GM04503 (cell line): Measurements from ENCODE around the gene ETS1.

Source experiments
- DNase-seq: peaks from one replicate; pipeline ENCODE4 v3.0.0-alpha.2; 2012; ENCODE audit warnings: low read depth

Gene ETS1

GRCh38 chr11:128480665-128481064 is 106.7 kb downstream of the ETS1 start:
- no peak for DNase-seq

DNA sequence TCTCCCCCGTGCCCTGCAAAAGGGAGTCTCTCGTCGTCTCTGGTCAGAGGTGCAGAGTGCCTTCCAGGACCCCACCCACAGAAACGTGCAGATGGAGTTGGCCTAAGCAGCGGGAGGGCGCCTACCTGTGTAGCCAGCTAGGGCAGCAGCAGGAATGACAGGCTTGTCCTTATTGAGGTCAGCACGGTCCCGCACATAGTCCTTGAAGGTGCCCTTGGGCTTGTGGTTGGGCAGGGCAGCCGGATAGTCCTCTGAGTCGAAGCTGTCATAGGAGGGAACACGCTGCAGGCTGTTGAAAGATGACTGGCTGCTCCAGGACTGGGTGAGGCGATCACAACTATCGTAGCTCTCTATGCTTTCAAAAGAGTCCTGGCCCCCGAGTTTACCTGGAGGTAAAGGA is 107.3 kb downstream of the ETS1 start:
- no peak for DNase-seq

- no peak for DNase-seq
Observed at GRCh38 chr11:128479144-128479543, 108.2 kb downstream of the ETS1 start.

- no peak for DNase-seq
Observed at GRCh38 chr11:128478305-128478704, 109.1 kb downstream of the ETS1 start.

GRCh38 chr11:128477811-128478210 is 109.5 kb downstream of the ETS1 start:
- no peak for DNase-seq

DNA sequence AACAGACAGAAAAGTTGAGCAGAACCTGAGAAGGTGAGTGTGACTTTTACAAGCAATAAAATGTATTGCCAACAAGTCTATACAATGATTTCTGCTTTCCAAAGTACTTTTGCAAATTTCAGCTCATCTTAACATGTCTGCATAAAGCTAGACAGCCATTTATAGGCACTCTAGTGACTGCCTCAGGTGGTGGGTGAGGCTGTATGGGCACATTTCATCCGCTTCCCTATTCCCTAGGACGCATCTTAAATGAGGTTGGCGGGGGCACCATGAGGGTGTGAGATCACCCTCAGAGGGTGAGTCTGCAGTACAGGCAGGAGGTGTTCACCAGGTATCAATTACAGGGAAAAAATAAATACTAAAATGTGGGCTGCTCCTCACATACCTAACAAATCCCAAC is 110.1 kb downstream of the ETS1 start:
- DNase-seq, result no peak

DNA sequence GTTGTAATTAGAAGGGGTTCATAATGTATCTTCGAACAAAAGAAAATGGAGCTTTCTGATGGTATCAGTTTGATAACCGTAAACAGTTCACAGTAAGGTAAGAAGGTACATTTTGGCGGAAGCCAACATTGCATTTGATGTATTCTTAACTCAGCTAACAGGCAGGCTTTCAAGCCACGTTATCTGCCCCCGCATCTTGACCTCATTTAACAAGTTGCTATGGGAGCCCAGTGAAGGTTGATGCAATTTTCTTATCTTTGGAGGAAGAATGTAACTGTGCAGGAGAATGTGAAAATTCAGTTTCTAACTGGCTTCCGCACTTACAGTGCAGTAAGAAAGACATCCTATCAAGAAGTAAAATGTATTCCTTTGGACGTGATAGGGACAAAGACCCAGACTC is 110.6 kb downstream of the ETS1 start:
- no peak for DNase-seq

GRCh38 chr11:128476049-128476448 is 111.3 kb downstream of the ETS1 start:
- no peak for DNase-seq

DNA sequence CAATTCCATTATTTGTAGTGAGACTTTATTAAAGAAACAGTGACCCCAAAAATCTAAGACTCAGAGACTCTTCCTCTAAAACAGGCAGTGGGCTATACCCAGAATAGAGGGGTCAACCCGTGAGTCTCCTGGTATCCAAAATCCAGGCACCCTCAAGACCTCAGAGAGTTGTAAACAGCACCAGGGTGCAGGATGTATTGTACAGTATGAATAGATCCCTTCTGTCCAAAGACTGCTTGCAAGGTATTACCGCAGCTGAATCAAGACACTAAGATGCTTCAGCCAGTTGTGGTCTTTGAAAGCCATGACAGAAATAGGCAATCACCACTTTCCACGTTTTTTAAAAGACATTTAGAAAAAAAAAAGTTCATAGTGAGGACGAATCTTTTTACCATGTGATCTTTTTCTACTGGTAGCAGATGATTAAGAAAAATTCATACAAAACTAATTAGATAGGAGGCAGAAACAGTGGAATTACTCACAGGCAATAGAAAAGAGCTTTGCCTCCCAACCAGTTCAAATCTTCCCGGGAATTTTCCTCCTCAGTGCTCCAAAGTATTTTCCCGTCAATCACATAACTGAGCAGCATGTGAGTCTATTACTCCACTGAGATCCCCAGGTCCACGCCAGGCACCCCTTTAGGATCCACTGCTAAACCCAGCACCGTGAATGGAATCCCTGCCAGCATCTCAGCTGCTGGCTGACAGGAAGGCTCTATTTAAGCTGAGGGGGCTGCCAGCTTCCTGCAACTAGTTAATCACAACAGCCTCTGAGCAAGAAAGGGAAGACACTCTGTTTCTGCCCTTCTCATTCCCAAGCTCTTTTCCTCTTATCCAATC is 113.1 kb downstream of the ETS1 start:
- DNase-seq, result no peak

DNA sequence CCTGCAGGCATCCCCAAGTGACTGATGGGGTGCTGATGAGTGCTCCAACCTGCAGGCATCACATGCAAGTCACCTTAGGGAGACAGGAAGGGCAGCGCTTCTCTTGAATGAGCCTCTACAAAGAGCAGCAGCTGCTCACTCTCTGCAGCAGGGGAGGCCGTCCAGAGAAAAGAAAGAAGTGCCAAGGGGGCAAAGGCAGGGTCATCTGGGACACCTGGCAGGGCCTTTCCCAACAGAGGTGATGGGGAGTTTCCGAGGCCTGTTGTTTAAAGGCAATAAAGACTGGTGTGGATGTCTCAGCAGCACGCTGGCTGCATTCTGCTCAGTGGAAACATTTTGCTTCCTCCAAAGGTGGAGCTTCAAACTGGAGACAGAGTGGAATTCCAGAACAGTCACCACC is 113.7 kb downstream of the ETS1 start:
- no peak for DNase-seq

DNA sequence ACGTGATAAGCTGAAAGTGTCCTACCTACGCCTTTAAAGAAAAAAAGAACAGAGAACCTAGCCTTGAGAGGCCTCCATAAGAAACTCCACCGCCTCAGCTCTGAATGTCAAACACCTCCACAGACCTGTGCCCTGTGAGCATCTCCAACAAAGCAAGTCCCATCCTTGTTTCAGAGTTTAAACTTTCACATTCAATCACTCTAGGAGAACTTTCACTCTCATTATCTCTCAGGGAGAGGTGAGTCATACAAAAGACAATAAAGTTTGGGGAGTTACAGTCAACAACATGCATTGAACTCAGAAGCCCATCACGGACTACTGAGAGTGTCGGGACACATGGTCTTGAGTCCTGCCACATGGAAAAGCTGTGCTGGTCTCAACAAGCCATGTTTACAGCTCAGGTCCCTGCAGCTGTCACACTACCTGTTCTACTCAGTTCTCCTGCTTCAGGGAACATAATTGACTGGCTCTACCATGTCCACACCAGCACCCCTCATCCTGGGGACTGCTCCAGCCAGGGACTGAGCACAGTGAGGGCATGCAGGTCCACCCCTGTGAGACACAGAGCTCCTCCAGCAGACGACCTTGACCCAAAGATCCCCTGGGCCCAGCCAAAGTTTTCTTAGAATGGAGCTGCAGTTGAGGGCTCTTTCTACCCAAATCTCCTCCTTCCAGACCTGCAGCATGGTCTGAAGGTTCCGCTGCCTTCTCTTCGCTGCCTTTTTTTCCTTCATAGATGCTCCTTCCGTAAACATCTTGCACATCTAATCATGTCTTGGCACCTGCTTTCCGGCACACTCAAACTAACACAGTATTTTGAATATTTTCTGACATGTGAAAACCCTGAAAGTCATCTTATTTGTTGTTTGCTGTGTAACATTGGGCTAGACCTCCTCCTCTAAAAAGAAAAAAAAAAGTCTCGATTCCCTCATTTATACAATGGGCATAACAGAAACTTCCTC is 114.9 kb downstream of the ETS1 start:
- DNase-seq, result no peak

GRCh38 chr11:128471138-128471661 is 116.2 kb downstream of the ETS1 start:
- no peak for DNase-seq

DNA sequence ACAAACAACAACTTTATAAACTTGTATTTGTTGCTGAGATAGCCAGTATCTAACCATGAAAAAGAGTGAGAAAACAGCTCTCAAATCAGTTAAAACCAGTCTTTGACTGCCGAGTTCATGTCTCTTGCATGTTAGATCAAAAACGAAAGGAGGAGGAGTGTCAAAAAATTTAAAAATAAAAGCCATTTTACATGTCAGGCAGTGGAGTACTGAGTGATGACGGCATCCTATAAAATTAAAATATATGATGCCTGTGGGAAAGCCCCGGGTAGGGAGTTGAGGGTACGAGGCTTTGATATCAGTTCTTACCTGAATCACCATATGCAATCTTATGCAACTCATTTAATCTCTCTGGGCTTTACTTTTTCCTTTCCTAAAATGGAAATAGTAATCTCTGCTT is 117.3 kb downstream of the ETS1 start:
- no peak for DNase-seq

- no peak for DNase-seq
Observed at GRCh38 chr11:128469220-128469619, 118.1 kb downstream of the ETS1 start.

DNA sequence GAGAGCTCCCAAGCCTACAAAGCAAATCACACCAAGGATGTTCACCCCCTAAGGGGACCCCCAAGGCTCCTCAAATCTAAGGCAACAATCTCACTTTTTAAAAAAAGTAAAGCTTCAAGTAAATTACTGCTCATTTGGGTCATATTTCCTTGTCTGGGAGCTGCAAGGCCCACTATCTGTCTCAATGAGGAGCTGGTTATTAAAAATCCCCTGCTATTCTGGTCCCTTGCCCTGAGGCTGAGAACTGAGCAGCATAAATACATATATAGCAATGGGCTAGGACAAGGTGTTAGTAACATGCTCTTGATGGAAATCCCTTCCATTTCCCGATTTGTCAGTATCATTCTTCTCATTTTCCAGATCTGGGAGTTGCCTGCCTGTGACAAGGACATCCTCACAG is 119.2 kb downstream of the ETS1 start:
- no peak for DNase-seq

DNA sequence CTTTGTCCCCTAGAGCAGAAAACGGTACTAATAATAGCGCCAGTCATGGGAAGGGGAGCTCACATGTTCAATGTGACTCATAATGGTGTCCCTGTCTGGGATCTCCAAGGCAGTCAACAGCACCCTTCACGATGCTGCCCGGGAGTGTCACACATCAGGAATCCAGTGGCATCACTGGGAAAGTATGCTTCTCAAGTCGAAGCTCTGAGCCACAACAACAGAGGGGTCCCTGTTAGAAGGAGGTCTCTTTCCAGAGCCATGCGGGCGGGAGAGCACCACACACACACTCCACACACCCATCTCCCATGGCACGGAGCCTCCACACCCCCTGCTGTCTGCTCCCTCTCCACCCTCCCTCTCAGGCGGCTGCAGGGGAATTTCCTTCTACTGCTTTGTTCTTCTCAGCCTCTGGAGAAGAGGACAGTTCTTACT is 119.7 kb downstream of the ETS1 start:
- DNase-seq, result peak; percentile 98

- no peak for DNase-seq
Observed at GRCh38 chr11:128467041-128467440, 120.3 kb downstream of the ETS1 start.

DNA sequence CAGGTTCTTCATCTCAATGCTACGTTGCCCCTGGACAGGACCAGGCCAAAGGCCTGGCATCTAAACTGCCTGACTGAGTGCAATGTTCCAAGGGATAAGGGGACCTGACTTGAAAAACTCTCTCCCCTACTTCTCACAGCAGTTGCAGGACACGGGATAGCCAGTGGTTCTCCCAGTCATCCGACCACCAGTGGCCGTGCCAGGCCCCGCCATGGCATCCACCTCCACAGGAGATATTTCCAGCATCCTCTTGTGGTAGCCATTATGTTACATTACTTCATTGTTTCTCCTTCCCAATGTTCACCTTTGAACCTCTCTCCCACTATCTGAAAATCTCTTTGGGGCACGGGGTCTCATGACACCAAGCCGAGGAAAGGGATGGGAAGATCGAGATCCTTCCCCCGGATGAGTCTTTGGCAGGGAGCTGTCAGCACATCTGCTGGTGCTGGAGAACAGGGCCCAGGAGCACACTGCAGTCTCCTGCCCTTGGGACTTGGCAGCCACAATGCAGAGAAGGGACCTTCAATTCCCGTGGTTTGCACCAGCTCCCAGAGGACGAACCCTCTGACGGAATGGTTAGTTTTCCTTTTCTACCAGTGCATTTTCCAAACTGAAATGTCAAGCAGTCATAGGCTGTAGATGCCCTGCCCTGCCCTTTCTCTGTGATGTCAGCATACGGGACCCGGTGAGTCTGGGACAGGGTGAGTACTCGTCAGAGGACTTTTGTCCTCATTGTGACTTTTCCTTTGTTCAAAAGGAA is 121.2 kb downstream of the ETS1 start:
- no peak for DNase-seq

GRCh38 chr11:128465531-128465930 is 121.8 kb downstream of the ETS1 start:
- no peak for DNase-seq

GRCh38 chr11:128464878-128465450 is 122.4 kb downstream of the ETS1 start:
- no peak for DNase-seq

DNA sequence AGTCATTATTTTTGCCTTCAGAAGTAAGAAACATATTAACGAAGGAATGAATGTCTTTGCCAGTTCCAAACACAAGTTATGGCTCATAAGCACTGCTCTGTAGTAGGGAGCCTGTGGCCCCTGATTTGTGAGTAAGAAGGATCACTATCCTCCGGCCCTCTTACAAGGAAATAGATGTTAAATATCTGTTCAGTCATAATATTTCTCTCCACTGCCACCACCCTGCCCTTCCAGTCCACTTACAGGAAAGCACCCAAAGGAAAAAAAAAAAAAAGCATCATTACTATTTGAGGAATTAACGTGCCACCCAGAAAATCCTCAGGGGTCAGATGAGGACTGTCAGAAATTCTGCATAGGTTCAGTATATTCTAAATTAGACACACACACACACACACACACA is 123.4 kb downstream of the ETS1 start:
- DNase-seq, result no peak

DNA sequence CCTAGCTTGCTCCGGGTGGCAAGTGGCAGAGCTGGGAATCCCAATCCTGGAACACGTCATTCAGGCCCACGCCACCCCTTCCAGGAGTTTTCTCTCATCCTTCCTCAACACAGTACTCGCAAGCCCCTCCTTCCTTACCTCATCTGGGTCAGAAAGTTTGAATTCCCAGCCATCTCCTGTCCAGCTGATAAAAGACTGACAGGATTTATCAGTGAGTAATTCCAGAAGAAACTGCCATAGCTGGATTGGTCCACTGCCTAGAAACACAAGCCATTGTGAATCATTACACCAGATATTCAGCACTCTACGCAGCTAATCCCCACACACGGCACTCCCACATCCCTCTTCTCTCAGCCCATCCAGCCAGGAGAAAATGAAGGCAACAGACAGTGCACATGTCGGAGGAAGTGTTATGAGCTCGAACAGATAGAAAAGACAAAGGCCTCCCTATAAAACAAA is 124.0 kb downstream of the ETS1 start:
- no peak for DNase-seq
